AG04450 (cell line): ENCODE data around the gene MAL. TPM values are rescaled to one million over a fixed set of nuclear protein-coding genes. Genes with fewer than 3 reads are reported as not detected.
"Not testable (repeated sequence)": the region's sequence is repeated elsewhere in the genome, so short reads cannot be mapped to it uniquely, and the experiment has no call there.

Experiments used
- CTCF ChIA-PET: fragments of 300-600, 350-600 bp; formaldehyde crosslinking; extraction: SDS; loops from one replicate; lab custom pipeline; 2022; ENCODE audit warnings: antibody characterized with exemption, inconsistent platforms; lab: Charles Lee
- POLR2A ChIA-PET: fragments of 350-600 bp; formaldehyde crosslinking; extraction: SDS; loops from one replicate; lab custom pipeline; 2021; ENCODE audit warnings: antibody characterized with exemption, inconsistent platforms; lab: Yijun Ruan, JAX
- DNase-seq: peaks from one replicate; pipeline ENCODE4 v3.0.0-alpha.2; 2011; ENCODE audit warnings: low read depth, low spot score
- H3K27ac ChIP-seq: one replicate; pipeline ENCODE4 v1.5.1; 2012; ENCODE audit warnings: low read depth, low read length, control low read depth
- H3K27me3 ChIP-seq: one replicate; pipeline ENCODE4 v1.6.0; 2012; ENCODE audit warnings: low read length; ENCODE audit not compliant: control insufficient read depth, insufficient read depth
- H3K4me3 ChIP-seq: 2 replicates; pipeline ENCODE4 v1.5.1; 2011; ENCODE audit warnings: mild to moderate bottlenecking, low read depth, low read length, control low read depth
- H3K9me3 ChIP-seq: 2 replicates; pipeline ENCODE4 v1.5.1; 2012; ENCODE audit warnings: low read length; ENCODE audit not compliant: control insufficient read depth, insufficient read depth
- polyA plus RNA-seq: library from polyadenylated mRNA; depleted of rRNA; stranded (reverse); fragments of >200 nt; gene quantifications from 2 replicates; pipeline ENCODE4 v1.2.3, GENCODE V29; 2011
- TF ChIP-seq, protein P1 (sequence below): IDR thresholded peaks from 2 replicates; pipeline ENCODE4 v1.5.1; 2011; ENCODE audit warnings: low read depth, low read length, control low read depth, inconsistent platforms

Gene MAL
- polyA plus RNA-seq, 1 experiment: not detected

DNA sequence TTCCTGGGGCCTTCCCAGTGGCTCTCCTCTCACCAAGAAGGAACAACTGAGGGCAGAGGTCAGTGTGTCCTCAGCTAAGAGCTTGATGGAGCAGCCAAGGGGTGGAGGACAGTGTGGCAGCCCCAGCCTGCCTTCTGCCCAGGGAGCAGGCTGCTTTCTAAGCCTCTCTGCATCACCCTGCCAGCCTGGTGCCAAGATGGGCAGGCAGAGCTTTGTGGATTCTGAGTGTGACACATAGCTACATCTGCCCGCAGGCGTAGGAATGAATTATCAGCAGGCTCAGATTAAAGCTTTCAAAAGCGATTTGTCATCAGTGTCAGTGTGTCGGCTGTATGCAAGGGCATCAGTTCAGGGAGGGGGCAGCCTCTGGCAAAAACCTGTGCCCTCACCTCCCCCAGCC, 8.7 kb downstream of the MAL start:
- TF ChIP-seq, protein P1, sequence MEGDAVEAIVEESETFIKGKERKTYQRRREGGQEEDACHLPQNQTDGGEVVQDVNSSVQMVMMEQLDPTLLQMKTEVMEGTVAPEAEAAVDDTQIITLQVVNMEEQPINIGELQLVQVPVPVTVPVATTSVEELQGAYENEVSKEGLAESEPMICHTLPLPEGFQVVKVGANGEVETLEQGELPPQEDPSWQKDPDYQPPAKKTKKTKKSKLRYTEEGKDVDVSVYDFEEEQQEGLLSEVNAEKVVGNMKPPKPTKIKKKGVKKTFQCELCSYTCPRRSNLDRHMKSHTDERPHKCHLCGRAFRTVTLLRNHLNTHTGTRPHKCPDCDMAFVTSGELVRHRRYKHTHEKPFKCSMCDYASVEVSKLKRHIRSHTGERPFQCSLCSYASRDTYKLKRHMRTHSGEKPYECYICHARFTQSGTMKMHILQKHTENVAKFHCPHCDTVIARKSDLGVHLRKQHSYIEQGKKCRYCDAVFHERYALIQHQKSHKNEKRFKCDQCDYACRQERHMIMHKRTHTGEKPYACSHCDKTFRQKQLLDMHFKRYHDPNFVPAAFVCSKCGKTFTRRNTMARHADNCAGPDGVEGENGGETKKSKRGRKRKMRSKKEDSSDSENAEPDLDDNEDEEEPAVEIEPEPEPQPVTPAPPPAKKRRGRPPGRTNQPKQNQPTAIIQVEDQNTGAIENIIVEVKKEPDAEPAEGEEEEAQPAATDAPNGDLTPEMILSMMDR: no peak

DNA sequence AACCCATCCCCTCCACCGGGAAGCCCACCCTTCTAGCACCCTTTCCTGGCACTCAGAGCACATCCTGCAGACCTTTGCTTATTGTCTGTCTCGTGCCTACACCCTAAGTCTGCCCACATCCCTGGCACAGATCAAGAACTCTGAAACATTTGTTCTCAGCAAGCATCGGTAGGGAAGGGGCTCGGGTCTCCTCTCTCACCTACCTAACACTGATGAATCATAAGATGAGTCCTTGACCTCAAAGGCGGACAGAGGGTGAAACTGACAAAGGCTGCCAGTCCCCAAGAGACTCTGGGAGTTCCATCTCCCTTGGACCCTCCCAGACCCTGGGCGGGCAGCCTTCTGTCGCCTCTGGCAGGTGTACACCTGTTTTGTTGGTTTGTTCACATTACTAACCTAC, 9.3 kb downstream of the MAL start:
- ChIA-PET POLR2A (no interaction called here), CTCF (interaction anchor here (1.6 kb wide), 1 partner anchor 12 kb away, joined by 4 read pairs; no protein-coding TSS in a partner anchor)
- no peak overlapping the region for H3K4me3 ChIP-seq
- H3K27ac ChIP-seq: no peak overlapping the region
- TF ChIP-seq, protein P1: no peak
- DNase-seq: no peak
- H3K27me3 ChIP-seq: peaks cover 10% of the 10 kb centered on the region
- peaks cover 14% of the 10 kb centered on the region for H3K9me3 ChIP-seq

More for the DNA sequence above, 8.7 kb downstream of the MAL start:
- DNase-seq: no peak
- POLR2A ChIA-PET: no interaction called here
- Histone ChIP-seq H3K27me3 (peaks cover 10% of the 10 kb centered on the region), H3K4me3 (no peak overlapping the region), H3K9me3 (peaks cover 14% of the 10 kb centered on the region), H3K27ac (no peak overlapping the region)
- CTCF ChIA-PET: interaction anchor here (1.6 kb wide), 1 partner anchor 12 kb away, joined by 4 read pairs; no protein-coding TSS in a partner anchor

DNA sequence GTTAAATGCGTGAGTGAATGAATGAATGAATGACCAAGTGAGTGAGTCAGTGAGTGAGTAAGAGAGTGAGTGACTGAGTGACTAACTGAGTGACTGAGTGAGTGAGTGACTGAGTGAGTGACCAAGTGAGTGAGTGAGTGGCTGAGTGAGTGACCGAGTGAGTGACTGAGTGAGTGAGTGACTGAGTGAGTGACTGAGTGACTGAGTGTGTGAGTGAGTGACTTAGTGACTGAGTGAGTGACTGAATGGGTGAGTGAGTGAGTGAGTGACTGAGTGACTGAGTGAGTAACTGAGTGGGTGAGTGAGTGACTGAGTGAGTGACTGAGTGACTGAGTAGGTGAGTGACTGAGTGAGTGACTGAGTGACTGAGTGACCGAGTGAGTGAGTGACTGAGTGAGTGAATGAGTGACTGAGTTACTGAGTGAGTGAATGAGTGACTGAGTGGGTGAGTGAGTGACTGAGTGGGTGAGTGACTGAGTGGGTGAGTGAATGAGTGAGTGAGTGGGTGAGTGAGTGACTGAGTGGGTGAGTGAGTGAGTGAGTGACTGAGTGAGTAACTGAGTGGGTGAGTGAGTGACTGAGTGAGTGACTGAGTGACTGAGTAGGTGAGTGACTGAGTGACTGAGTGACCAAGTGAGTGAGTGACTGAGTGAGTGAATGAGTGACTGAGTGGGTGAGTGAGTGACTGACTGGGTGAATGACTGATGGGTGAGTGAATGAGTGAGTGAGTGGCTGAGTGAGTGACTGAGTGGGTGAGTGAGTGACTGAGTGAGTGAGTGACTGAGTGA, 11.3 kb downstream of the MAL start:
- Histone ChIP-seq H3K27ac (no peak overlapping the region), H3K4me3 (no peak overlapping the region), H3K27me3 (peaks cover 3% of the 10 kb centered on the region), H3K9me3 (peaks cover 14% of the 10 kb centered on the region)
- POLR2A ChIA-PET: no interaction called here
- CTCF ChIA-PET: no interaction called here
- TF ChIP-seq, protein P1: no peak
- DNase-seq: no peak

DNA sequence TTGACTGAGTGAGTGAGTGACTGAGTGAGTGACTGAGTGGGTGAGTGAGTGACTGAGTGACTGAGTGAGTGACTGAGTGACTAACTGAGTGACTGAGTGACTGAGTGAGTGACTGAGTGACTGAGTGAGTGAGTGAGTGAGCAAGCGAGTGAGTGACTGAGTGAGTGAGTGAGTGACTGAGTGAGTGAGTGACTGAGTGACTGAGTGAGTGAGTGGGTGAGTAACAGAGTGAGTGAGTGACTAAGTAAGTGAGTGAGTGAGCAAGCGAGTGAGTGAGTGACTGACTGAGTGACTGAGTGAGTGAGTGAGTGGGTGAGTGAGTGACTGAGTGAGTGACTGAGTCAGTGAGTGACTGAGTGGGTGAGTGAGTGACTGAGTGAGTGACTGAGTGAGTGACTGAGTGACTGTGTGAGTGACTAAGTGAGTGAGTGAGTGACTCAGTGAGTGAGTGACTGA, 11.9 kb downstream of the MAL start:
- ChIA-PET CTCF (no interaction called here), POLR2A (no interaction called here)
- DNase-seq: no peak
- H3K27me3 ChIP-seq: no peaks in the 10 kb centered on the region
- peaks cover 14% of the 10 kb centered on the region for H3K9me3 ChIP-seq
- H3K27ac ChIP-seq: no peak overlapping the region
- no peak overlapping the region for H3K4me3 ChIP-seq
- TF ChIP-seq, protein P1: no peak

DNA sequence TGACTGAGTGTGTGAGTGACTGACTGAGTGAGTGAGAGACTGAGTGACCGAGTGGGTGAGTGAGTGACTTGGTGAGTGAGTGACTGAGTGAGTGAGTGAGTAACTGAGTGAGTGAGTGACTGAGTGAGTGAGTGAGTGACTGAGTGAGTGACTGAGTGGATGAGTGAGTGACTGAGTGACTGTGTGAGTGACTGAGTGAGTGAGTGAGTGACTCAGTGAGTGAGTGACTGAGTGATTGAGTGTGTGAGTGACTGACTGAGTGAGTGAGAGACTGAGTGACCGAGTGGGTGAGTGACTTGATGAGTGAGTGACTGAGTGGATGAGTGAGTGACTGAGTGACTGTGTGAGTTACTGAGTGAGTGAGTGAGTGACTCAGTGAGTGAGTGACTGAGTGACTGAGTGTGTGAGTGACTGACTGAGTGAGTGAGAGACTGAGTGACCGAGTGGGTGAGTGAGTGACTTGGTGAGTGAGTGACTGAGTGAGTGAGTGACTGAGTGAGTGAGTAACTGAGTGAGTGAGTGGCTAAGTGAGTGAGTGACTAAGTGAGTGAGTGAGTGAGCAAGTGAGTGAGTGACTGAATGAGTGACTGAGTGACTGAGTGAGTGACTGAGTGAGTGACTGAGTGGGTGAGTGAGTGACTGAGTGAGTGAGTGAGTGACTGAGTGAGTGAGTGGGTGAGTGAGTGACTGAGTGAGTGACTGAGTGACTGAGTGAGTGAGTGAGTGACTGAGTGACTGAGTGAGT, 12.5 kb downstream of the MAL start:
- CTCF ChIA-PET, H3K27ac ChIP-seq, H3K27me3 ChIP-seq, DNase-seq, H3K4me3 ChIP-seq, POLR2A ChIA-PET: not testable (repeated sequence)
- H3K9me3 ChIP-seq: peaks cover 14% of the 10 kb centered on the region
